Suprapubic skin (tissue), 3 donors: ENCODE results near the gene ACTG1.

Experiments
- EP300 ChIP-seq: sonication (generic); formaldehyde crosslinking; IDR thresholded peaks from one replicate; pipeline ENCODE4 v1.6.1; 2017; ENCODE audit warnings: antibody characterized with exemption
- POLR2A ChIP-seq, 2 donors: fragments of 450-650 bp; IDR thresholded peaks; one replicate each; pipeline ENCODE4 v1.6.1; 2017; ENCODE audit warnings: antibody characterized with exemption in 2 of 2, mild to moderate bottlenecking in 2 of 2, moderate library complexity in 2 of 2
- TF ChIP-seq, protein P1 (sequence below), 2 donors: fragments of 200-600 bp in 1 of 2; fragments of 450-650 bp in 1 of 2; sonication (generic) in 1 of 2; IDR thresholded peaks; one replicate each; pipeline ENCODE4 v1.5.1; 2016 to 2019; ENCODE audit warnings: antibody characterized with exemption in 2 of 2, mild to moderate bottlenecking in 1 of 2, moderate library complexity in 1 of 2

DNA sequence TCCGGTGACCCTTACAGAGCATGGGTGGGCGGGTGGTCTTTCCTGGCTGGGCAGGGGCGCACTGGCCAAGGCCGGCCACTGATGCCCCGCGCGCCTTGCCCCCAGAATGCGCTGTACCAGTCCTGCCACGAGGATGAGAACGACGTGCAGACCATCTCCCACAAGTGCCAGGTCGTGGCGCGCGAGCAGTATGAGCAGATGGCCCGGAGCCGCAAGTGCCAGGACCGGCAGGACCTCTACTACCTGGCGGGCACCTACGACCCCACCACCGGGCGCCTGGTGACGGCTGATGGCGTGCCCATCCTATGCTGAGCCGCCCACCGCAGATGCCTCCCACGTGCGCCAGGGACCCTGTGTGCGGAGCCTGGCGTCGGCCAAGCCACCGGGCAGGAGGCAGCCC lies 49.1 kb downstream of the ACTG1 start:
- no peak for TF ChIP-seq EP300
- no peak for TF ChIP-seq POLR2A (IDR thresholded peaks at IDR 0.05)
- TF ChIP-seq, protein P1, sequence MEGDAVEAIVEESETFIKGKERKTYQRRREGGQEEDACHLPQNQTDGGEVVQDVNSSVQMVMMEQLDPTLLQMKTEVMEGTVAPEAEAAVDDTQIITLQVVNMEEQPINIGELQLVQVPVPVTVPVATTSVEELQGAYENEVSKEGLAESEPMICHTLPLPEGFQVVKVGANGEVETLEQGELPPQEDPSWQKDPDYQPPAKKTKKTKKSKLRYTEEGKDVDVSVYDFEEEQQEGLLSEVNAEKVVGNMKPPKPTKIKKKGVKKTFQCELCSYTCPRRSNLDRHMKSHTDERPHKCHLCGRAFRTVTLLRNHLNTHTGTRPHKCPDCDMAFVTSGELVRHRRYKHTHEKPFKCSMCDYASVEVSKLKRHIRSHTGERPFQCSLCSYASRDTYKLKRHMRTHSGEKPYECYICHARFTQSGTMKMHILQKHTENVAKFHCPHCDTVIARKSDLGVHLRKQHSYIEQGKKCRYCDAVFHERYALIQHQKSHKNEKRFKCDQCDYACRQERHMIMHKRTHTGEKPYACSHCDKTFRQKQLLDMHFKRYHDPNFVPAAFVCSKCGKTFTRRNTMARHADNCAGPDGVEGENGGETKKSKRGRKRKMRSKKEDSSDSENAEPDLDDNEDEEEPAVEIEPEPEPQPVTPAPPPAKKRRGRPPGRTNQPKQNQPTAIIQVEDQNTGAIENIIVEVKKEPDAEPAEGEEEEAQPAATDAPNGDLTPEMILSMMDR (IDR thresholded peaks at IDR 0.05) = no peak
